ENCODE measurements around the gene TPT1.

DNA sequence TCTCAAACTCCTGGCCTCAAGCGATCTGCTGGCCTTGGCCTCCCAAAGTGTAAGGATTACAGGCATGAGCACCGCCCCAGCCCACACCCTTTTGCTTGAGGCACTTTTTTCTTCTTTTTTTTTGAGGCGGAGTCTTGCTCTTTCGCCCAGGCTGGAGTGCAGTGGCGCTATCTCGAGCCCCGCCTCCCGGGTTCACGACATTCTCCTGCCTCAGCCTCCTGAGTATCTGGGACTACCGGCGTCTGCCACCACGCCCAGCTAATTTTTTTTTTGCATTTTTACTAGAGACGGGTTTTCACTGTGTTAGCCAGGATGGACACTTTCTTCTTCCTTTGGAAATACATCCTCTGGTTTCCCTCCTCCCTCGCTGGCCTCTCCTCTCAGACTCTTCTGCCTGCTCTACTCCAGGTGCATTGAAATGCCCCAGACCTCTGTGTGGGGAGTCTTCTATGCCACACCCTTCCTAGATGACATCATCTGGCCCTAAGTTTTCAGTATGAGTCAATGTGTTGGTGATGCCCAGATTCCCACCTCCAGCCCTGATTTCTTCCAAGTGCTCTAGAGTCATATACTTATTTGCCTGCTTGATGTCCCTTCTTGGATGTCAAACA is 20.7 kb upstream of the TPT1 start:
- TF ChIP-seq, protein P1, sequence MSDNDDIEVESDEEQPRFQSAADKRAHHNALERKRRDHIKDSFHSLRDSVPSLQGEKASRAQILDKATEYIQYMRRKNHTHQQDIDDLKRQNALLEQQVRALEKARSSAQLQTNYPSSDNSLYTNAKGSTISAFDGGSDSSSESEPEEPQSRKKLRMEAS (IDR thresholded peaks at IDR 0.05; ENCODE audit: low read depth, low read length) = no peak
- TF ChIP-seq, protein P2, sequence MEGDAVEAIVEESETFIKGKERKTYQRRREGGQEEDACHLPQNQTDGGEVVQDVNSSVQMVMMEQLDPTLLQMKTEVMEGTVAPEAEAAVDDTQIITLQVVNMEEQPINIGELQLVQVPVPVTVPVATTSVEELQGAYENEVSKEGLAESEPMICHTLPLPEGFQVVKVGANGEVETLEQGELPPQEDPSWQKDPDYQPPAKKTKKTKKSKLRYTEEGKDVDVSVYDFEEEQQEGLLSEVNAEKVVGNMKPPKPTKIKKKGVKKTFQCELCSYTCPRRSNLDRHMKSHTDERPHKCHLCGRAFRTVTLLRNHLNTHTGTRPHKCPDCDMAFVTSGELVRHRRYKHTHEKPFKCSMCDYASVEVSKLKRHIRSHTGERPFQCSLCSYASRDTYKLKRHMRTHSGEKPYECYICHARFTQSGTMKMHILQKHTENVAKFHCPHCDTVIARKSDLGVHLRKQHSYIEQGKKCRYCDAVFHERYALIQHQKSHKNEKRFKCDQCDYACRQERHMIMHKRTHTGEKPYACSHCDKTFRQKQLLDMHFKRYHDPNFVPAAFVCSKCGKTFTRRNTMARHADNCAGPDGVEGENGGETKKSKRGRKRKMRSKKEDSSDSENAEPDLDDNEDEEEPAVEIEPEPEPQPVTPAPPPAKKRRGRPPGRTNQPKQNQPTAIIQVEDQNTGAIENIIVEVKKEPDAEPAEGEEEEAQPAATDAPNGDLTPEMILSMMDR (IDR thresholded peaks at IDR 0.05; ENCODE audit: low read depth, low read length) = no peak
- no peak for TF ChIP-seq POLR2A (IDR thresholded peaks at IDR 0.05; ENCODE audit: extremely low read depth, insufficient read length)
